HL-60/S4 treated with phorbol 12-myristate 13-acetate at 8.2 ng/mL for 4 days and 3 days (cell line): Measurements from ENCODE around the gene CCDC137.

Source experiments
- in situ Hi-C: fragments of 300-500 bp; cut with MboI; formaldehyde crosslinking; loops from 2 replicates; pipeline ENCODE4 v1.15.0; 2022; ENCODE audit warnings: low sequenced_read_pairs

The CCDC137 gene

GRCh38 chr17:81714412-81715106, 48.0 kb downstream of the CCDC137 start:
- in situ Hi-C loops = no loop called here

GRCh38 chr17:81715107-81715871, 48.8 kb downstream of the CCDC137 start:
- in situ Hi-C loops = no loop called here

- in situ Hi-C loops = no loop called here
These were observed 49.5 kb downstream of the CCDC137 start for GRCh38 chr17:81715872-81716673.

GRCh38 chr17:81716674-81716996, 50.1 kb downstream of the CCDC137 start:
- in situ Hi-C loops = no loop called here

- in situ Hi-C loops = no loop called here
These were observed 50.7 kb downstream of the CCDC137 start for GRCh38 chr17:81717049-81717765.

GRCh38 chr17:81717766-81718089, 51.2 kb downstream of the CCDC137 start:
- in situ Hi-C loops = no loop called here

GRCh38 chr17:81719410-81720266, 53.1 kb downstream of the CCDC137 start:
- in situ Hi-C loops = no loop called here

GRCh38 chr17:81720267-81721071, 53.9 kb downstream of the CCDC137 start:
- in situ Hi-C loops = no loop called here

- in situ Hi-C loops = no loop called here
These were observed 55.9 kb downstream of the CCDC137 start for GRCh38 chr17:81722184-81723120.
